DOHH2 (cell line): ENCODE results near the gene IFITM10.

Experiments
- H3F3A ChIP-seq: fragments of 200-600 bp; sonication (generic), shearing (Covaris generic); 2 replicates; pipeline ENCODE4 v1.6.0; 2016; ENCODE audit warnings: antibody characterized with exemption, mild to moderate bottlenecking; ENCODE audit not compliant: control insufficient read depth, insufficient read depth
- H3K27ac ChIP-seq: fragments of 200-600 bp; sonication (generic); 2 replicates; pipeline ENCODE4 v1.5.1; 2014; ENCODE audit warnings: low read depth, mild to moderate bottlenecking, low read length, moderate library complexity
- H3K27me3 ChIP-seq: fragments of 200-600 bp; sonication (generic); 2 replicates; pipeline ENCODE4 v1.6.1; 2014; ENCODE audit warnings: mild to moderate bottlenecking, low read length, mixed read lengths; ENCODE audit not compliant: control insufficient read depth
- H3K36me3 ChIP-seq: fragments of 200-600 bp; sonication (generic); 2 replicates; pipeline ENCODE4 v1.6.1; 2014; ENCODE audit warnings: mild to moderate bottlenecking, low read length, moderate library complexity, mixed read lengths; ENCODE audit not compliant: control insufficient read depth
- H3K4me1 ChIP-seq: fragments of 200-600 bp; sonication (generic); 2 replicates; pipeline ENCODE4 v1.6.1; 2014; ENCODE audit warnings: mild to moderate bottlenecking, low read length, mixed read lengths; ENCODE audit not compliant: control insufficient read depth
- H3K4me2 ChIP-seq: fragments of 200-600 bp; sonication (generic); 2 replicates; pipeline ENCODE4 v1.6.0; 2014; ENCODE audit warnings: mild to moderate bottlenecking, low read length, moderate library complexity
- H3K4me3 ChIP-seq: fragments of 200-600 bp; sonication (generic); 2 replicates; pipeline ENCODE4 v1.5.1; 2014; ENCODE audit warnings: mild to moderate bottlenecking, low read length, mixed read lengths
- H3K79me2 ChIP-seq: fragments of 200-600 bp; sonication (generic); 2 replicates; pipeline ENCODE4 v1.6.1; 2014; ENCODE audit warnings: mild to moderate bottlenecking, low read length, mixed read lengths; ENCODE audit not compliant: control insufficient read depth
- H3K9me2 ChIP-seq: fragments of 200-600 bp; sonication (generic); replicated peaks from 2 replicates; pipeline ENCODE4 v1.6.1; 2014; ENCODE audit warnings: mild to moderate bottlenecking, low read length, mixed read lengths; ENCODE audit not compliant: control insufficient read depth
- H3K9me3 ChIP-seq: fragments of 200-600 bp; sonication (generic); 2 replicates; pipeline ENCODE4 v1.6.1; 2014; ENCODE audit warnings: antibody characterized with exemption, low read length, mixed read lengths; ENCODE audit not compliant: control insufficient read depth, insufficient read depth
- H4K20me1 ChIP-seq: fragments of 200-600 bp; sonication (generic); 2 replicates; pipeline ENCODE4 v1.6.0; 2014; ENCODE audit warnings: low read depth, mild to moderate bottlenecking, antibody characterized with exemption, low read length, moderate library complexity; ENCODE audit not compliant: control insufficient read depth, insufficient read depth
- CTCF ChIP-seq: fragments of 200-600 bp; sonication (generic); IDR thresholded peaks from one replicate; pipeline ENCODE4 v1.5.1; 2014; ENCODE audit warnings: antibody characterized with exemption, mild to moderate bottlenecking, low read depth, low read length; ENCODE audit not compliant: poor library complexity, severe bottlenecking
- EZH2phosphoT487 ChIP-seq: fragments of 200-600 bp; sonication (generic); IDR thresholded peaks from 2 replicates; pipeline ENCODE4 v1.6.1; 2017; ENCODE audit warnings: borderline replicate concordance, mild to moderate bottlenecking, antibody characterized with exemption, low read length, moderate library complexity, mixed read lengths

Gene IFITM10

GRCh38 chr11:1761110-1761856 lies 10.9 kb upstream of the IFITM10 start:
- H3K4me2 ChIP-seq: no peak overlapping the region
- no peaks in the 10 kb centered on the region for H3K79me2 ChIP-seq
- no peaks in the 10 kb centered on the region for H4K20me1 ChIP-seq
- no peaks in the 10 kb centered on the region for H3K27me3 ChIP-seq
- H3K36me3 ChIP-seq: no peaks in the 10 kb centered on the region
- H3K4me3 ChIP-seq: no peak overlapping the region
- TF ChIP-seq CTCF: no peak
- no peak for TF ChIP-seq EZH2phosphoT487
- H3K9me3 ChIP-seq: no peaks in the 10 kb centered on the region
- H3K9me2 ChIP-seq: no peaks in the 10 kb centered on the region
- H3K27ac ChIP-seq: no peak overlapping the region
- no peaks in the 10 kb centered on the region for H3F3A ChIP-seq
- H3K4me1 ChIP-seq: peaks cover 27% of the 10 kb centered on the region

DNA sequence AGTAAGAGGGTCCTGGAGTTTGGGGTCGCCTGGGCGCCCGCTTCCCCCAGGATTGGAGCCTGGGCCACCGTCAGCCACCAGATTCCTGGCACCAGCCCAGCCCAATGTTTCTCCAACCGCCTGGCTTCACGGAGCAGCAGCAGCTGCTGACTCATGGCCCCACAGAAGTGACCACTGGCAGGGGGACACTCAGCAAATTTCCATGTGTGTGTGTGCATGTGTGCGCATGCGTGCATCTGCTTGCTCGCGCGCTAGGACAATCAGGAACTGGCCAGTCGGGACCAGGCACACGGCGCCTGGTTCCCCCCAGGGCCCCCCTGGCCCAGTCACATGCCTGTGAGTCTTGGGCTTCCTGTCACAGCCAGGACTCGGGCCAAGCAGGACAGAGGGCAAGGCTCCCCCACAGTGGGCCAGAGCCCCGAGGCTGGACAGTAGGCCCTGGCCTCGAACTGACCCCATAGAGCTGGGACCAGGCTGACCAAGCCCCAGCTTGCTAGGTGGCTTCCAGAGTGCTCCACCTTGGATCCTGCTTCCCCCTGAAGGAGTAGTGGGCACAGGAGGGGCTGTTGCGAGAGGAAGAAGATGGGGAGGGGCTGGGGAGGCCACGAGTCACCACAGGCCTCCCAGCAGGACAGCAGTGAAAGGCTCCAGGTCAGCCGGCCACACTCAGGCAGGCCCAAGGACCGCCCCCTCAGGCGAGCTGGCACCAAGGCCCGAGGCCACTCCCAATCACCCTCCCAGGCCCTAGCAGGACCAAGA lies 10.1 kb upstream of the IFITM10 start:
- H3K27ac ChIP-seq: no peak overlapping the region
- TF ChIP-seq EZH2phosphoT487 (no peak), CTCF (no peak)
- no peaks in the 10 kb centered on the region for H4K20me1 ChIP-seq
- no peaks in the 10 kb centered on the region for H3K27me3 ChIP-seq
- H3K9me3 ChIP-seq: no peaks in the 10 kb centered on the region
- no peak overlapping the region for H3K4me3 ChIP-seq
- no peaks in the 10 kb centered on the region for H3K36me3 ChIP-seq
- H3K9me2 ChIP-seq: no peaks in the 10 kb centered on the region
- peaks cover 27% of the 10 kb centered on the region for H3K4me1 ChIP-seq
- H3K4me2 ChIP-seq: no peak overlapping the region
- no peaks in the 10 kb centered on the region for H3F3A ChIP-seq
- no peaks in the 10 kb centered on the region for H3K79me2 ChIP-seq

- Histone ChIP-seq H3K4me1 (peaks cover 27% of the 10 kb centered on the region), H3K36me3 (no peaks in the 10 kb centered on the region), H3K27me3 (no peaks in the 10 kb centered on the region), H3K27ac (no peak overlapping the region), H3K9me3 (no peaks in the 10 kb centered on the region), H3K79me2 (no peaks in the 10 kb centered on the region), H3K4me3 (no peak overlapping the region), H3K4me2 (no peak overlapping the region), H4K20me1 (no peaks in the 10 kb centered on the region), H3K9me2 (no peaks in the 10 kb centered on the region), H3F3A (no peaks in the 10 kb centered on the region)
- no peak for TF ChIP-seq CTCF
- no peak for TF ChIP-seq EZH2phosphoT487
Measured at GRCh38 chr11:1759851-1760220, 9.4 kb upstream of the IFITM10 start.
